Measurements from ENCODE around the gene C21orf58.

C21orf58 gene

GRCh38 chr21:46352164-46352515 lies 28.5 kb upstream of the C21orf58 start:
- no peak for DNase-seq

GRCh38 chr21:46351476-46352163 lies 27.9 kb upstream of the C21orf58 start:
- DNase-seq, result no peak

- no peak for DNase-seq
Observed at GRCh38 chr21:46350981-46351380, 27.3 kb upstream of the C21orf58 start.

DNA sequence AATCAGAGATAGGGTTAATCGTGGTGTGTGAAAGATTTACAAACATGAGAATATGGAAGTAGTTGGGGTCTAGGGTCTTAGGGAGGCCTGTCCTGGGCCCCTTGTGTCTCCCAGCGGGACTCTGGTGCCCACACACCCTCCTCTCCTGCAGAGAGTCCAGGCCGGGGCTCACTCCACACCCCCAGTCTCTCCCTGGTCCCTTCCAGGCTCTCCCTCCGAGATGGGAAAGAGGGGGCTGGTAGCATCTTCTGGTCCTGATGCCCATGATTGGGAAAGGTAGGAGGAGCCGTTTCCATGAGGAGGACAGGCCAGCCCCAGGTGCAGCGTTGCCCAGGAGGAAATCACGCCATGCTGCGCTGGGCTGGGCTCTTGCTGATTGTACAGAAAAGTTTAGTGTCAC lies 26.9 kb upstream of the C21orf58 start:
- no peak for DNase-seq

- DNase-seq, result no peak
Observed at GRCh38 chr21:46349134-46349760, 25.6 kb upstream of the C21orf58 start.

- no peak for DNase-seq
Observed at GRCh38 chr21:46347791-46348381, 24.2 kb upstream of the C21orf58 start.

- DNase-seq, result no peak
Observed at GRCh38 chr21:46347203-46347550, 23.5 kb upstream of the C21orf58 start.

DNA sequence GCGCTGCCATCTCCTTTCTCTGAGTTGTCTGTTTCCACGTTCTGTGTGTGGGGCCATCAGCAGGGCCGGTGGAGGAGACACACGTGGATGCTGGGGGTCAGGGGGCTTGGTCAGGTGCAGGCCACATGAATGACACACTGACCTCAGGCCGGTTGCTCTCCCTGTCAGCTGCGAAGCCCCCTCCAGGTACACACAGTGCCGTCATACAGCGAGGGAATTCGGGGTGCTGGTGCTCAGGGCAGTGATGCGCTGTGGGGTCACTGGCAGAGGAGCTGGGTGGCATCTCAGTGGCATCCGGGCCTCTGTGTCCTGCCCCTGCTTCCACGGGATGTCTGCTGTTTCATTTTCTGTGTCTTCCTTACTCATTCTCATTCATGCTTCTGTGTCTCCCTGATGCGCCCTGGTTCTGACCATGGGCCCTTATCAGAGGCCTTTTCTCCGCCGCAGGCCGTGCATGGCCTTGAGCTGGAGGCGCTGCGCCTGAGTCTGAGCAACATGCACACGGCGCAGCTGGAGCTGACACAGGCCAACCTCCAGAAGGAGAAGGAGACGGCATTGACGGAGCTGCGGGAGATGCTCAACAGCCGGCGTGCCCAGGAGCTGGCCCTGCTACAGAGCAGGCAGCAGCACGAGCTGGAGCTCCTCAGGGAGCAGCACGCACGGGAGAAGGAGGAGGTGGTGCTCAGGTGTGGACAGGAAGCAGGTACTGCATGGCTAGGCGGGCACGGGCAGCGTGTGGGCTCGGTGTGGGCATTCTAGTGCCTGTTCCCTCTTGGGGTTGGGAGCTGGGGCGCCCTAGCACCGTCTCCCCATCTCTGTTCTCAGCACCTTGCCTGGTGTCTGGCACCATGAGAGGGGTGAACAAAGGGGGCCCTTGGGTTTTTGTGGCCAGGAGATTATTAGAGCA lies 22.9 kb upstream of the C21orf58 start:
- no peak for DNase-seq

DNA sequence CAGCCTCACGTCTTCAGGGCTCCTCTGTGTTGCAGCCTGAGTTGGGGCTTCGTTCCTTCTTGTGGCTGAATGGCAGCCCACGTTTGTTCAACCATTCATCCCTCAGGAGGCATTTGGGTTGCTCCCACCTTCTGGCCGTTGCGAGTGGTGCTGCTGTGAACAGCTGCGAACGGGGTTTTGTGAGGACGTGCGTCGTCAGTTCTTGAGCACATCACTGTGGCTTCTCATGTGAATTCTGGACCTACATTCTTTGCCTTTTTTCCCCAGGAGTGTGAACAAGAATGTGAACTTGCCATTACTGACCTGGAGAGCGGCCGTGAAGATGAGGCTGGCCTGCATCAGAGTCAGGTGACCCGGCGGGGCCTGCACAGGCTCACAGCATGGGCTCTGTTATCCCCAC lies 22.2 kb upstream of the C21orf58 start:
- DNase-seq, result no peak

- DNase-seq, result no peak
Observed at GRCh38 chr21:46344219-46344915, 20.7 kb upstream of the C21orf58 start.

DNA sequence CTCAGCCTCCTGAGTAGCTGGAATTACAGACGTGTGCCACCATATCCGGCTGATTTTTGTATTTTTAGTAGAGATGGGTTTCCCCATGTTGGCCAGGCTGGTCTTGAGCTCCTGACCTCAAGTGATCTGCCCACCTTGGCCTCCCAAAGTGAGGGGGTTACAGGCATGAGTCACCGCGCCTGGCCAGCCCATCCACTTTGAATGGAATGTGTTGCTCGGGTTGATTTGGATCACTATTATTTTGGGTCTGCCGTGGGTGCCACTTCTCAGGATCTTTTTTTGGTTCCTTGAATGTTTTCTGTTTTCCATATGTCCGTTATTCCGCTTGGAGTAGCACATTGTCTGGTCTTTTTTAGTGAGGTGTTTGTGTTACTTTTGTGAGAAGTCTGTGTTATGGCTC lies 17.3 kb upstream of the C21orf58 start:
- no peak for DNase-seq

- no peak for DNase-seq
Observed at GRCh38 chr21:46336603-46337002, 12.9 kb upstream of the C21orf58 start.

GRCh38 chr21:46334351-46335140 lies 10.9 kb upstream of the C21orf58 start:
- DNase-seq, result no peak

- DNase-seq, result no peak
Observed at GRCh38 chr21:46329796-46330195, 6.1 kb upstream of the C21orf58 start.

GRCh38 chr21:46328151-46328550 lies 4.5 kb upstream of the C21orf58 start:
- no peak for DNase-seq

DNA sequence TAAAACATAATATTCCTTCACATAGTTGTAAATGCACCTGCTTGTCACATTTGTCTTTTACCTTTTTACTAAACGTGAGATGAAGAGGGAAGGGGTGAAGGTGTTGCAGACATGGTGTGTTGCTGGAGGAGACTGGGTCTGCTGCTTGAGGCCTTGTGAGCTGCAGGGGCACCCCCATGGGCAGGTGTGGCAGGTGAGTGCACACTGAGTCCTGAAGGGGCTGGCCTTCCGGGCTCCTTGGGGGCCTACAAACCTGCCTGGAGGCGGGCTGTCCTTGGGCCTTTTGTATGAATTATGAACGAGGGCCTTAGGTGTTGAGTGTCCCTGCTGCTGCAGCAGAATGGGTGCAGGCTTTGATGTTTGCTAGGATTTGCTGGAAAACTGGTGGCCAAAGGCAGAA lies 4.0 kb upstream of the C21orf58 start:
- no peak for DNase-seq

DNA sequence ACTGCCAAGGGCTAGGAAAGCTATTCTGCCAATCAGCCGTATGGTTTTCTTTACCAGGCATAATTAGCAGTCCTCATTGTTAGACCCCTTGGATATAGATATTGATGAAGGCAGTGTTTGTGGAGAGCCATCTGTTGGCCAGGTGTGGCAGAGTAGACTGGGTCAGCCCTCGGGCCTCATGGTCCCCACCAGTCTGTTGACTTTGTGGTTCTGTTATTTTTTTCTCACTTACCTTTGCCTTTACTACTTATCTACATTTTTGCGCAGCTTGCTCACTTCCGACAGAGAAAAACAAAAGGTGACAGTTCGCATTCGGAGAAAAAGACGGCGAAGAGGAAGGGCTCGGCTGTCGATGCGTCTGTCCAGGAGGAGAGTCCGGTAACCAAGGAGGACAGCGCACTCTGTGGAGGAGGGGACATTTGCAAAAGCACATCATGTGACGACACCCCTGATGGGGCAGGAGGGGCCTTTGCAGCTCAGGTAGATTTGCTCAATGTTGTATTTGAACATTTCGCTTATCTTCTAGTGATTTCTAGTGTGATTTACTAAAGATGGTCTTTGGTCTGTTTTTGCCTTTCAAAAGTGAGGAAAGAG lies 2.5 kb upstream of the C21orf58 start:
- DNase-seq, result no peak

DNA sequence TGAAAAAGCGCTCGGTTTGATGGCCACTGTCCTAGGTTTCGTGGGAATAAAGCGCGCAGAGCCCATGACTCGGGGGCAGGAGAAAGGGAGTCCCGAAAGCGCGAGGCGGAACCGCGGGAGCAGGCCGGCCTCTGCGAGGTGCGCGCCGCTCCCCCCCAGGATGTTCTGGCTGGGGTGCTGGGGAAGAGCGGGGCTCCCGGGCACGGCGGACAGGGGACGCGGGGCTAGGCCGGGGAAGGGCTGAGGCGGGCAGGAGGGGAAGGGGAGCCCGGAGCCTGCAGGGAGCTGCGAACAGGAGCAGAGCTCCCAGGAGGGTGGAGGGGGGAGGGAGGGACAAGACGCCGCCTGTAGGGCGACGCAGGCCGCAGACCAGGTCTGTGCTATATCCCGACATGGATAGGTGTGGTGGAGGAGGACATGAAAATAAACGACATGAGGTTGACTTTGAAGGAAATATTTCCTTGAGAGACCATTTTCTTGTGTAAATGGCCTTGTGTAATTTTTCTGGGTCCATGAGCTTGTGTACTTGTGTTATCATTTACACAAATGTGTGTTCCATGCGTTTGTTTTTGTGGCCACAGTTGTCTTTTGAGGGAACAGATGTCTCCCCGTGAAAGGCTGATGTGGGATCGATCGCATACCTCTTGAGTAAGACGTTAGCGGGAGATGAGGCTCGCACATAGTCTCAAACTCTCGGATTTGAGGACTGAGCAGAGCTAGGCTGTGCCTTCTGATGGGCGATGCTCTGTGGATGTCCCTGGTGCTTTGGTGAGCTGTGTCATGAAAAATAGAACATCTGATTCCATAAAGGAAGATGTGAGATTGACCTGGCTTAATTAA lies 1.6 kb upstream of the C21orf58 start:
- no peak for DNase-seq

DNA sequence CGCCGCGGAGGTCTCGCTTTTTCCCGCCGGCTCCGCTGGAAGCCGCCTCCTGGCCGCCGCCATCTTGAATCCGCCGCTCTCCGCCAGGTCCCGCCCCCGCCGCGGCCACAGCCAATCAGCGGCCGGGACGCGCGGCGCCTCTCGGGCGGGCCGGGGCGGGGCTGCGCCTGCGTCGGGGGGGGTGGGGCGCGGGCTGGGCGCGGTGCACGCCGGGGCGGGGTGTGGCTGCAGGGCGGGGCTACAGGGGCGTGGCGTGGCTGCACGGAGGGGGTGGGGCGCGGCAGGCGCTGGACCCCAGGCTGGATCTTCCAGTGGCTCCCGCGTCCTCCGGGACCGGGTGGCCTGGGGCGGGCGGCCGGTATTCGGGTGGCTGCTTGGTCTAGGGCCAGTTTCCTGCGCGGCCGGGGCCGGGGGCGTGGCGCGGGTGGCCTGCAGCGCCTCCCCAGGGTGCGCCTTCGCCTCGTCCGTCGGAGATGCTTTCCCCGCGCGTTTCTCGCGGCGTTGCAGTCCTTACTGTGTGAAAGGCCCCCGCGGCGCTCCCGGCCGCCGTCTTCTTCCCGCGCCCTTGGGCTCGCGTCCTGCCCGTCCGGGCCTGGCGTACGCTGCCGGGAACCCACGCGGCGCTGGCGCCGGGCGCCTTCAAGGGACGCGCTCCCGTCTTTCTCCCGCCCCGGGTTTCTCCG lies 861 bp upstream of the C21orf58 start:
- peak; percentile 92 for DNase-seq

GRCh38 chr21:46323227-46323709 lies 402 bp downstream of the C21orf58 start:
- DNase-seq, result no peak
